Measurements from ENCODE around the gene ATP11B.

GRCh38 chr3:182925330-182925943 lies 132.1 kb downstream of the ATP11B start:
- TF ChIP-seq NR2C1 (IDR thresholded peaks at IDR 0.05) (no peak), NBN (IDR thresholded peaks at IDR 0.05) (peak; percentile 60), STAT1 (conservative IDR thresholded peaks at IDR 0.05) (no peak), CREM (IDR thresholded peaks at IDR 0.05; ENCODE audit: low read depth) (no peak), POLR2AphosphoS2 (IDR thresholded peaks at IDR 0.05; ENCODE audit: low read depth, low read length) (no peak), CEBPB (IDR thresholded peaks at IDR 0.05; ENCODE audit: borderline replicate concordance in 1 of 2, low read depth in 2 of 2, low read length in 2 of 2) (peak in 1 of 2 experiments; percentile 5; a peak in 1 of 4 replicates)
- TF ChIP-seq, protein P1, sequence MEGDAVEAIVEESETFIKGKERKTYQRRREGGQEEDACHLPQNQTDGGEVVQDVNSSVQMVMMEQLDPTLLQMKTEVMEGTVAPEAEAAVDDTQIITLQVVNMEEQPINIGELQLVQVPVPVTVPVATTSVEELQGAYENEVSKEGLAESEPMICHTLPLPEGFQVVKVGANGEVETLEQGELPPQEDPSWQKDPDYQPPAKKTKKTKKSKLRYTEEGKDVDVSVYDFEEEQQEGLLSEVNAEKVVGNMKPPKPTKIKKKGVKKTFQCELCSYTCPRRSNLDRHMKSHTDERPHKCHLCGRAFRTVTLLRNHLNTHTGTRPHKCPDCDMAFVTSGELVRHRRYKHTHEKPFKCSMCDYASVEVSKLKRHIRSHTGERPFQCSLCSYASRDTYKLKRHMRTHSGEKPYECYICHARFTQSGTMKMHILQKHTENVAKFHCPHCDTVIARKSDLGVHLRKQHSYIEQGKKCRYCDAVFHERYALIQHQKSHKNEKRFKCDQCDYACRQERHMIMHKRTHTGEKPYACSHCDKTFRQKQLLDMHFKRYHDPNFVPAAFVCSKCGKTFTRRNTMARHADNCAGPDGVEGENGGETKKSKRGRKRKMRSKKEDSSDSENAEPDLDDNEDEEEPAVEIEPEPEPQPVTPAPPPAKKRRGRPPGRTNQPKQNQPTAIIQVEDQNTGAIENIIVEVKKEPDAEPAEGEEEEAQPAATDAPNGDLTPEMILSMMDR (IDR thresholded peaks at IDR 0.05 in 2 of 3, conservative IDR thresholded peaks at IDR 0.05 in 1 of 3; ENCODE audit: control insufficient read depth in 2 of 3, extremely low read depth in 1 of 3, insufficient read depth in 1 of 3, low read depth in 3 of 3, low read length in 3 of 3): no peak
- TF ChIP-seq, protein P2, sequence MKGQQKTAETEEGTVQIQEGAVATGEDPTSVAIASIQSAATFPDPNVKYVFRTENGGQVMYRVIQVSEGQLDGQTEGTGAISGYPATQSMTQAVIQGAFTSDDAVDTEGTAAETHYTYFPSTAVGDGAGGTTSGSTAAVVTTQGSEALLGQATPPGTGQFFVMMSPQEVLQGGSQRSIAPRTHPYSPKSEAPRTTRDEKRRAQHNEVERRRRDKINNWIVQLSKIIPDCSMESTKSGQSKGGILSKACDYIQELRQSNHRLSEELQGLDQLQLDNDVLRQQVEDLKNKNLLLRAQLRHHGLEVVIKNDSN (IDR thresholded peaks at IDR 0.05; ENCODE audit: borderline replicate concordance, extremely low read length, insufficient read depth, low read depth, low read length): no peak
